Aorta (tissue), 4 donors: Measurements from ENCODE around the gene DIMT1. TPM values are rescaled to one million over a fixed set of nuclear protein-coding genes. Genes with fewer than 3 reads are reported as not detected.

Experiments
- polyA plus RNA-seq, 2 donors: library from polyadenylated mRNA; stranded (reverse); fragments of 200-250 nt; gene quantifications; one replicate each; pipeline ENCODE4 v1.2.3, GENCODE V29; 2013
- total RNA-seq, 2 donors: library from RNA; stranded (reverse); fragmentation: NEBNext Ultra II Directional; extraction: Animal tissue kit (Norgen Biotek cat#: 25700); gene quantifications; one replicate each; pipeline ENCODE4 v1.2.1, GENCODE V29; 2021
- donor health status: healthy with polysubstance abuse.
- donor health status: Bipolar disorder and iron deficiency.
- donor health status: DM: no; HTN: no; CAD: no.
- donor health status: DM: yes; HTN: yes; CAD: no.

DIMT1 gene
- total and polyA plus RNA-seq, 4 donors: 17.9 to 25.5 (median 20.9) TPM

Other genes starting within 250 kb of the DIMT1 start
- 10 to 100 TPM; 25.5 to 33.9 TPM for gene KIF2A, start 97.7 kb downstream of the DIMT1 start, total RNA-seq
- gene KIF2A, start 97.7 kb downstream of the DIMT1 start, polyA plus RNA-seq: 10 to 100 TPM in 1 of 2 donors, 1 to 10 TPM in 1; 5.6 to 17.4 TPM
- gene IPO11, start 8.9 kb upstream of the DIMT1 start, total RNA-seq: 10 to 100 TPM; 26.4 to 41.2 TPM
- gene IPO11, start 8.9 kb upstream of the DIMT1 start, polyA plus RNA-seq: 1 to 10 TPM; 5.0 to 5.5 TPM
- gene LRRC70, start 174.9 kb upstream of the DIMT1 start, total RNA-seq: 10 to 100 TPM in 1 of 2 donors, 1 to 10 TPM in 1; 9.6 to 13.1 TPM
- gene LRRC70, start 174.9 kb upstream of the DIMT1 start, polyA plus RNA-seq: 1 to 10 TPM in 1 of 2 donors, not detected in 1; 2.5 TPM